ENCODE measurements around the gene NPDC1. TPM values are rescaled to one million over a fixed set of nuclear protein-coding genes. Genes with fewer than 3 reads are reported as not detected.

Gene NPDC1
- total and polyA plus RNA-seq, 4 donors: 2.7 to 14.5 (median 7.3) TPM

DNA sequence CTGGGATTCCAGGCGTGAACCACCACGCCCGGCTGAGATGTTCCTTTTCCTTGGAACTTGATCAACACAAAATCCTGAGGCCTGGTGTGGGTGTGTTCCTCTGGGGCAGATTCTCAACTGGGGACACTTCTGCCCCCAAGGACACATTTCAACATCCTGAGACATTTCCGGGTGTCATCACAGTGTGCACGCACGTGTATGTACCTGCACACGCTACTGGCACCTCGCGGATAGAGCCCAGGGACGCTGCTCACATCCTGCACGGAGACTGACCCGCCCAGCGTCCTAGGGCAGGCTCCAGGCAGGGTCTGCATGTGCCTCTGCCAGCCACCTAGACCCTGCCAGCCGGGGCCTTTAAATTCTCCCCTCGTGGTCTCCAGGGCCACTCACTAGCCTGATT lies 16.4 kb upstream of the NPDC1 start:
- H3K4me1 ChIP-seq (ENCODE audit: control insufficient read depth in 4 of 4, insufficient read depth in 4 of 4, low read length in 3 of 4): peaks cover 0 to 6% (median 1%) of the 10 kb centered on the region in 4 donors
- no peaks in the 10 kb centered on the region for H3K36me3 ChIP-seq (ENCODE audit: control insufficient read depth in 4 of 4, insufficient read depth in 3 of 4, low read depth in 1 of 4, low read length in 3 of 4)
- no peak overlapping the region for H3K27ac ChIP-seq (ENCODE audit: low read depth in 1 of 2, low read length in 2 of 2)
- no peaks in the 10 kb centered on the region for H3K9me3 ChIP-seq (ENCODE audit: control insufficient read depth in 4 of 4, low read length in 3 of 4)
- no peak overlapping the region for H3K4me3 ChIP-seq (ENCODE audit: low read depth in 1 of 3, low read length in 3 of 3)
- 90% methylated on average over 15 of the region's 15 CpGs for WGBS
- no peak overlapping the region for H3K9ac ChIP-seq (ENCODE audit: low read depth in 1 of 2, low read length in 2 of 2)
- peaks cover 0 to 4% (median 0%) of the 10 kb centered on the region in 4 donors for H3K27me3 ChIP-seq (ENCODE audit: control insufficient read depth in 4 of 4, insufficient read depth in 4 of 4, low read length in 3 of 4)
- DNase-seq (ENCODE audit: low spot score): no peak
- TF ChIP-seq, protein P1, sequence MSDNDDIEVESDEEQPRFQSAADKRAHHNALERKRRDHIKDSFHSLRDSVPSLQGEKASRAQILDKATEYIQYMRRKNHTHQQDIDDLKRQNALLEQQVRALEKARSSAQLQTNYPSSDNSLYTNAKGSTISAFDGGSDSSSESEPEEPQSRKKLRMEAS (IDR thresholded peaks at IDR 0.05): no peak
- TF ChIP-seq NR2F2 (IDR thresholded peaks at IDR 0.05) (no peak), FOXA2 (IDR thresholded peaks at IDR 0.05) (no peak), RAD21 (IDR thresholded peaks at IDR 0.05) (no peak), SP1 (IDR thresholded peaks at IDR 0.05) (no peak), RXRA (IDR thresholded peaks at IDR 0.05) (no peak), HNF4A (conservative IDR thresholded peaks at IDR 0.05) (no peak), HNF4G (IDR thresholded peaks at IDR 0.05) (no peak), FOXA1 (IDR thresholded peaks at IDR 0.05) (no peak), TAF1 (conservative IDR thresholded peaks at IDR 0.05) (no peak), JUND (IDR thresholded peaks at IDR 0.05) (no peak), GABPA (IDR thresholded peaks at IDR 0.05 in 1 of 2, conservative IDR thresholded peaks at IDR 0.05 in 1 of 2) (no peak)
- TF ChIP-seq, protein P2, sequence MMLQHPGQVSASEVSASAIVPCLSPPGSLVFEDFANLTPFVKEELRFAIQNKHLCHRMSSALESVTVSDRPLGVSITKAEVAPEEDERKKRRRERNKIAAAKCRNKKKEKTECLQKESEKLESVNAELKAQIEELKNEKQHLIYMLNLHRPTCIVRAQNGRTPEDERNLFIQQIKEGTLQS (IDR thresholded peaks at IDR 0.05): no peak
- TF ChIP-seq, protein P3, sequence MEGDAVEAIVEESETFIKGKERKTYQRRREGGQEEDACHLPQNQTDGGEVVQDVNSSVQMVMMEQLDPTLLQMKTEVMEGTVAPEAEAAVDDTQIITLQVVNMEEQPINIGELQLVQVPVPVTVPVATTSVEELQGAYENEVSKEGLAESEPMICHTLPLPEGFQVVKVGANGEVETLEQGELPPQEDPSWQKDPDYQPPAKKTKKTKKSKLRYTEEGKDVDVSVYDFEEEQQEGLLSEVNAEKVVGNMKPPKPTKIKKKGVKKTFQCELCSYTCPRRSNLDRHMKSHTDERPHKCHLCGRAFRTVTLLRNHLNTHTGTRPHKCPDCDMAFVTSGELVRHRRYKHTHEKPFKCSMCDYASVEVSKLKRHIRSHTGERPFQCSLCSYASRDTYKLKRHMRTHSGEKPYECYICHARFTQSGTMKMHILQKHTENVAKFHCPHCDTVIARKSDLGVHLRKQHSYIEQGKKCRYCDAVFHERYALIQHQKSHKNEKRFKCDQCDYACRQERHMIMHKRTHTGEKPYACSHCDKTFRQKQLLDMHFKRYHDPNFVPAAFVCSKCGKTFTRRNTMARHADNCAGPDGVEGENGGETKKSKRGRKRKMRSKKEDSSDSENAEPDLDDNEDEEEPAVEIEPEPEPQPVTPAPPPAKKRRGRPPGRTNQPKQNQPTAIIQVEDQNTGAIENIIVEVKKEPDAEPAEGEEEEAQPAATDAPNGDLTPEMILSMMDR (IDR thresholded peaks at IDR 0.05; ENCODE audit: low read depth, low read length, missing input control): no peak
- TF ChIP-seq, protein P4, sequence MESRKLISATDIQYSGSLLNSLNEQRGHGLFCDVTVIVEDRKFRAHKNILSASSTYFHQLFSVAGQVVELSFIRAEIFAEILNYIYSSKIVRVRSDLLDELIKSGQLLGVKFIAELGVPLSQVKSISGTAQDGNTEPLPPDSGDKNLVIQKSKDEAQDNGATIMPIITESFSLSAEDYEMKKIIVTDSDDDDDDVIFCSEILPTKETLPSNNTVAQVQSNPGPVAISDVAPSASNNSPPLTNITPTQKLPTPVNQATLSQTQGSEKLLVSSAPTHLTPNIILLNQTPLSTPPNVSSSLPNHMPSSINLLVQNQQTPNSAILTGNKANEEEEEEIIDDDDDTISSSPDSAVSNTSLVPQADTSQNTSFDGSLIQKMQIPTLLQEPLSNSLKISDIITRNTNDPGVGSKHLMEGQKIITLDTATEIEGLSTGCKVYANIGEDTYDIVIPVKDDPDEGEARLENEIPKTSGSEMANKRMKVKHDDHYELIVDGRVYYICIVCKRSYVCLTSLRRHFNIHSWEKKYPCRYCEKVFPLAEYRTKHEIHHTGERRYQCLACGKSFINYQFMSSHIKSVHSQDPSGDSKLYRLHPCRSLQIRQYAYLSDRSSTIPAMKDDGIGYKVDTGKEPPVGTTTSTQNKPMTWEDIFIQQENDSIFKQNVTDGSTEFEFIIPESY (IDR thresholded peaks at IDR 0.05): no peak
- TF ChIP-seq, protein P5, sequence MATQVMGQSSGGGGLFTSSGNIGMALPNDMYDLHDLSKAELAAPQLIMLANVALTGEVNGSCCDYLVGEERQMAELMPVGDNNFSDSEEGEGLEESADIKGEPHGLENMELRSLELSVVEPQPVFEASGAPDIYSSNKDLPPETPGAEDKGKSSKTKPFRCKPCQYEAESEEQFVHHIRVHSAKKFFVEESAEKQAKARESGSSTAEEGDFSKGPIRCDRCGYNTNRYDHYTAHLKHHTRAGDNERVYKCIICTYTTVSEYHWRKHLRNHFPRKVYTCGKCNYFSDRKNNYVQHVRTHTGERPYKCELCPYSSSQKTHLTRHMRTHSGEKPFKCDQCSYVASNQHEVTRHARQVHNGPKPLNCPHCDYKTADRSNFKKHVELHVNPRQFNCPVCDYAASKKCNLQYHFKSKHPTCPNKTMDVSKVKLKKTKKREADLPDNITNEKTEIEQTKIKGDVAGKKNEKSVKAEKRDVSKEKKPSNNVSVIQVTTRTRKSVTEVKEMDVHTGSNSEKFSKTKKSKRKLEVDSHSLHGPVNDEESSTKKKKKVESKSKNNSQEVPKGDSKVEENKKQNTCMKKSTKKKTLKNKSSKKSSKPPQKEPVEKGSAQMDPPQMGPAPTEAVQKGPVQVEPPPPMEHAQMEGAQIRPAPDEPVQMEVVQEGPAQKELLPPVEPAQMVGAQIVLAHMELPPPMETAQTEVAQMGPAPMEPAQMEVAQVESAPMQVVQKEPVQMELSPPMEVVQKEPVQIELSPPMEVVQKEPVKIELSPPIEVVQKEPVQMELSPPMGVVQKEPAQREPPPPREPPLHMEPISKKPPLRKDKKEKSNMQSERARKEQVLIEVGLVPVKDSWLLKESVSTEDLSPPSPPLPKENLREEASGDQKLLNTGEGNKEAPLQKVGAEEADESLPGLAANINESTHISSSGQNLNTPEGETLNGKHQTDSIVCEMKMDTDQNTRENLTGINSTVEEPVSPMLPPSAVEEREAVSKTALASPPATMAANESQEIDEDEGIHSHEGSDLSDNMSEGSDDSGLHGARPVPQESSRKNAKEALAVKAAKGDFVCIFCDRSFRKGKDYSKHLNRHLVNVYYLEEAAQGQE (IDR thresholded peaks at IDR 0.05): no peak
